Karpas-422 (cell line): ENCODE data around the gene HLA-E. TPM values are rescaled to one million over a fixed set of nuclear protein-coding genes. Genes with fewer than 3 reads are reported as not detected.
A peak's percentile ranks its signal among the peaks of the same experiment; 100 is the strongest.
"Not testable (repeated sequence)": the region's sequence is repeated elsewhere in the genome, so short reads cannot be mapped to it uniquely, and the experiment has no call there.

Source experiments
- DNase-seq: peaks from one replicate; pipeline ENCODE4 v3.0.0-alpha.2; 2015
- H2AFZ ChIP-seq: fragments of 200-600 bp; sonication (generic); 2 replicates; pipeline ENCODE4 v1.6.1; 2014; ENCODE audit warnings: antibody characterized with exemption, low read length, mixed read lengths
- H3K27ac ChIP-seq: fragments of 200-600 bp; sonication (generic); 2 replicates; pipeline ENCODE4 v1.5.1; 2014; ENCODE audit warnings: mild to moderate bottlenecking, low read length, moderate library complexity
- H3K27me3 ChIP-seq: fragments of 200-600 bp; sonication (generic); 2 replicates; pipeline ENCODE4 v1.6.1; 2014; ENCODE audit warnings: low read length, mixed read lengths
- H3K36me3 ChIP-seq: fragments of 200-600 bp; sonication (generic); 2 replicates; pipeline ENCODE4 v1.6.1; 2014; ENCODE audit warnings: low read length, mixed read lengths; ENCODE audit not compliant: insufficient read depth
- H3K4me1 ChIP-seq: fragments of 200-600 bp; sonication (generic); 2 replicates; pipeline ENCODE4 v1.6.1; 2014; ENCODE audit warnings: mild to moderate bottlenecking, low read length, mixed read lengths
- H3K4me2 ChIP-seq: fragments of 200-600 bp; sonication (generic); 2 replicates; pipeline ENCODE4 v1.6.1; 2014; ENCODE audit warnings: low read length, low read depth, mild to moderate bottlenecking; ENCODE audit not compliant: poor library complexity, severe bottlenecking
- H3K4me3 ChIP-seq: fragments of 200-600 bp; sonication (generic); 2 replicates; pipeline ENCODE4 v1.5.1; 2014; ENCODE audit warnings: mild to moderate bottlenecking, antibody characterized with exemption, low read length, mixed read lengths
- H3K79me2 ChIP-seq: fragments of 200-600 bp; sonication (generic); 2 replicates; pipeline ENCODE4 v1.6.1; 2014; ENCODE audit warnings: mild to moderate bottlenecking, low read length, mixed read lengths
- H3K9ac ChIP-seq: fragments of 200-600 bp; sonication (generic); 2 replicates; pipeline ENCODE4 v1.6.0; 2014; ENCODE audit warnings: low read length
- H3K9me2 ChIP-seq: fragments of 200-600 bp; sonication (generic), shearing (Covaris generic); replicated peaks from 2 replicates; pipeline ENCODE4 v1.6.0; 2014; ENCODE audit warnings: mild to moderate bottlenecking, low read length, moderate library complexity; ENCODE audit not compliant: insufficient read depth
- H3K9me3 ChIP-seq: fragments of 300-700, 200-600 bp; sonication (generic); 2 replicates; pipeline ENCODE4 v1.6.1; 2014; ENCODE audit warnings: low read length, mixed read lengths
- H4K20me1 ChIP-seq: fragments of 200-600 bp; sonication (generic); 2 replicates; pipeline ENCODE4 v1.6.1; 2014; ENCODE audit warnings: mild to moderate bottlenecking, antibody characterized with exemption, low read length, low read depth; ENCODE audit not compliant: insufficient read depth
- total RNA-seq: library from RNA; depleted of rRNA; stranded (reverse); fragments of >200 nt; shearing (Covaris generic); gene quantifications from 2 replicates; pipeline ENCODE4 v1.2.3, GENCODE V29; 2014; ENCODE audit warnings: low replicate concordance

HLA-E gene
- total RNA-seq, 1 experiment from 2014 or later, result 306 TPM

- Histone ChIP-seq H3K9me3 (no peaks in the 10 kb centered on the region), H2AFZ (no peak overlapping the region), H4K20me1 (peaks cover 18% of the 10 kb centered on the region), H3K4me2 (no peak overlapping the region), H3K79me2 (peaks cover 13% of the 10 kb centered on the region), H3K9me2 (no peaks in the 10 kb centered on the region), H3K36me3 (peaks cover 20% of the 10 kb centered on the region), H3K9ac (no peak overlapping the region), H3K27me3 (no peaks in the 10 kb centered on the region), H3K4me1 (peaks cover 24% of the 10 kb centered on the region), H3K27ac (no peak overlapping the region), H3K4me3 (no peak overlapping the region)
- peak; percentile 76 for DNase-seq
Measured at GRCh38 chr6:30493643-30494250, 4.4 kb downstream of the HLA-E start.

- Histone ChIP-seq H3K4me1 (peaks cover 21% of the 10 kb centered on the region), H2AFZ (no peak overlapping the region), H3K36me3 (peaks cover 20% of the 10 kb centered on the region), H3K79me2 (peaks cover 13% of the 10 kb centered on the region), H3K9me2 (no peaks in the 10 kb centered on the region), H3K27me3 (no peaks in the 10 kb centered on the region), H3K9ac (no peak overlapping the region), H3K4me3 (no peak overlapping the region), H4K20me1 (peaks cover 18% of the 10 kb centered on the region), H3K4me2 (no peak overlapping the region), H3K9me3 (no peaks in the 10 kb centered on the region), H3K27ac (no peak overlapping the region)
- peak; percentile 55 for DNase-seq
Measured at GRCh38 chr6:30494291-30494861, 5.1 kb downstream of the HLA-E start.

GRCh38 chr6:30495060-30495459, 5.8 kb downstream of the HLA-E start:
- not testable (repeated sequence) for DNase-seq, H3K79me2 ChIP-seq, H3K4me2 ChIP-seq, H2AFZ ChIP-seq, H3K27me3 ChIP-seq, H3K9me3 ChIP-seq, H3K27ac ChIP-seq, H3K9me2 ChIP-seq, H3K9ac ChIP-seq, H3K4me3 ChIP-seq
- H3K4me1 ChIP-seq, result peaks cover 21% of the 10 kb centered on the region
- H3K36me3 ChIP-seq, result peaks cover 20% of the 10 kb centered on the region
- peaks cover 18% of the 10 kb centered on the region for H4K20me1 ChIP-seq

- Histone ChIP-seq H3K4me1 (peaks cover 12% of the 10 kb centered on the region), H4K20me1 (peaks cover 10% of the 10 kb centered on the region), H3K79me2 (no peaks in the 10 kb centered on the region), H3K4me3 (no peak overlapping the region), H3K9me3 (no peaks in the 10 kb centered on the region), H3K27me3 (no peaks in the 10 kb centered on the region), H3K9ac (no peak overlapping the region), H3K9me2 (no peaks in the 10 kb centered on the region), H3K4me2 (no peak overlapping the region), H3K27ac (no peak overlapping the region), H2AFZ (no peak overlapping the region), H3K36me3 (peaks cover 12% of the 10 kb centered on the region)
- DNase-seq, result no peak
Measured at GRCh38 chr6:30495993-30496392, 6.7 kb downstream of the HLA-E start.

- not testable (repeated sequence) for H3K9me3 ChIP-seq, H3K4me3 ChIP-seq, H3K36me3 ChIP-seq, H3K27me3 ChIP-seq, H3K4me2 ChIP-seq, H2AFZ ChIP-seq, H3K4me1 ChIP-seq, H3K9me2 ChIP-seq, DNase-seq, H3K9ac ChIP-seq, H3K79me2 ChIP-seq, H3K27ac ChIP-seq, H4K20me1 ChIP-seq
Measured at GRCh38 chr6:30497261-30497599, 7.9 kb downstream of the HLA-E start.

- H3K36me3 ChIP-seq, result no peaks in the 10 kb centered on the region
- no peak overlapping the region for H3K4me3 ChIP-seq
- H3K27ac ChIP-seq, result no peak overlapping the region
- peaks cover 7% of the 10 kb centered on the region for H3K4me1 ChIP-seq
- 0 out of 2 replicates have a peak, but pooled peaks cover 3% of the 10 kb centered on the region for H4K20me1 ChIP-seq
- H3K9me2 ChIP-seq, result no peaks in the 10 kb centered on the region
- no peaks in the 10 kb centered on the region for H3K27me3 ChIP-seq
- no peaks in the 10 kb centered on the region for H3K9me3 ChIP-seq
- no peak overlapping the region for H3K9ac ChIP-seq
- no peak overlapping the region for H2AFZ ChIP-seq
- peak; percentile 55 for DNase-seq
- H3K79me2 ChIP-seq, result no peaks in the 10 kb centered on the region
- no peak overlapping the region for H3K4me2 ChIP-seq
Measured at GRCh38 chr6:30497714-30498113, 8.4 kb downstream of the HLA-E start.

- not testable (repeated sequence) for H3K36me3 ChIP-seq, H3K4me1 ChIP-seq, H3K79me2 ChIP-seq, H3K9ac ChIP-seq, H3K9me3 ChIP-seq, H2AFZ ChIP-seq, H4K20me1 ChIP-seq, H3K27ac ChIP-seq, H3K4me3 ChIP-seq, DNase-seq, H3K9me2 ChIP-seq, H3K4me2 ChIP-seq, H3K27me3 ChIP-seq
Measured at GRCh38 chr6:30498705-30499104, 9.4 kb downstream of the HLA-E start.

GRCh38 chr6:30500421-30501355, 11.4 kb downstream of the HLA-E start:
- Histone ChIP-seq H3K27ac (no peak overlapping the region), H3K4me2 (no peak overlapping the region)

More at GRCh38 chr6:30500421-30501355, 11.4 kb downstream of the HLA-E start:
- Histone ChIP-seq H2AFZ (no peak overlapping the region), H3K9me3 (no peaks in the 10 kb centered on the region), H3K4me3 (no peak overlapping the region), H3K79me2 (no peaks in the 10 kb centered on the region), H3K9me2 (no peaks in the 10 kb centered on the region), H3K27me3 (no peaks in the 10 kb centered on the region), H3K9ac (no peak overlapping the region), H3K4me1 (peaks cover 7% of the 10 kb centered on the region), H3K36me3 (no peaks in the 10 kb centered on the region), H4K20me1 (no peaks in the 10 kb centered on the region)
- no peak for DNase-seq
